PFSK-1 (cell line): ENCODE data around the gene NOP58. TPM values are rescaled to one million over a fixed set of nuclear protein-coding genes. Genes with fewer than 3 reads are reported as not detected.

Experiments
- FOXP2 ChIP-seq: optimal IDR thresholded peaks from 2 replicates; pipeline ENCODE3; 2011; ENCODE audit warnings: borderline replicate concordance, control low read depth, inconsistent platforms; ENCODE audit not compliant: insufficient read depth; ENCODE audit errors: extremely low read length, extremely low read depth
- POLR2AphosphoS5 ChIP-seq: IDR thresholded peaks from 2 replicates; pipeline ENCODE4 v1.6.1; 2012; ENCODE audit warnings: low read depth, mild to moderate bottlenecking, control low read depth, low read length, moderate library complexity
- SIN3A ChIP-seq: IDR thresholded peaks from 2 replicates; pipeline ENCODE4 v1.6.1; 2012; ENCODE audit warnings: mild to moderate bottlenecking, low read length, moderate library complexity, borderline replicate concordance; ENCODE audit not compliant: insufficient read depth
- TAF1 ChIP-seq: IDR thresholded peaks from 2 replicates; pipeline ENCODE4 v1.6.1; 2012; ENCODE audit warnings: low read length, control low read depth, borderline replicate concordance; ENCODE audit not compliant: insufficient read depth
- polyA plus RNA-seq: library from polyadenylated mRNA; unstranded; fragments of >200 nt; gene quantifications from one replicate; pipeline ENCODE4 v1.2.1, GENCODE V29; 2012; ENCODE audit warnings: low read depth, missing spikeins; ENCODE audit not compliant: insufficient read length
- TF ChIP-seq, protein P1 (sequence below), 2 experiments: IDR thresholded peaks; 2 replicates each; pipeline versions ENCODE4 v1.6.1 to v1.8.0; 2011 to 2012; ENCODE audit warnings: low read depth in 2 of 2, low read length in 2 of 2, control low read depth in 1 of 2, inconsistent platforms in 1 of 2, mild to moderate bottlenecking in 1 of 2, moderate library complexity in 1 of 2; ENCODE audit not compliant: insufficient read depth in 1 of 2

Gene NOP58, protein sequence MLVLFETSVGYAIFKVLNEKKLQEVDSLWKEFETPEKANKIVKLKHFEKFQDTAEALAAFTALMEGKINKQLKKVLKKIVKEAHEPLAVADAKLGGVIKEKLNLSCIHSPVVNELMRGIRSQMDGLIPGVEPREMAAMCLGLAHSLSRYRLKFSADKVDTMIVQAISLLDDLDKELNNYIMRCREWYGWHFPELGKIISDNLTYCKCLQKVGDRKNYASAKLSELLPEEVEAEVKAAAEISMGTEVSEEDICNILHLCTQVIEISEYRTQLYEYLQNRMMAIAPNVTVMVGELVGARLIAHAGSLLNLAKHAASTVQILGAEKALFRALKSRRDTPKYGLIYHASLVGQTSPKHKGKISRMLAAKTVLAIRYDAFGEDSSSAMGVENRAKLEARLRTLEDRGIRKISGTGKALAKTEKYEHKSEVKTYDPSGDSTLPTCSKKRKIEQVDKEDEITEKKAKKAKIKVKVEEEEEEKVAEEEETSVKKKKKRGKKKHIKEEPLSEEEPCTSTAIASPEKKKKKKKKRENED
- 64.6 TPM for polyA plus RNA-seq

DNA sequence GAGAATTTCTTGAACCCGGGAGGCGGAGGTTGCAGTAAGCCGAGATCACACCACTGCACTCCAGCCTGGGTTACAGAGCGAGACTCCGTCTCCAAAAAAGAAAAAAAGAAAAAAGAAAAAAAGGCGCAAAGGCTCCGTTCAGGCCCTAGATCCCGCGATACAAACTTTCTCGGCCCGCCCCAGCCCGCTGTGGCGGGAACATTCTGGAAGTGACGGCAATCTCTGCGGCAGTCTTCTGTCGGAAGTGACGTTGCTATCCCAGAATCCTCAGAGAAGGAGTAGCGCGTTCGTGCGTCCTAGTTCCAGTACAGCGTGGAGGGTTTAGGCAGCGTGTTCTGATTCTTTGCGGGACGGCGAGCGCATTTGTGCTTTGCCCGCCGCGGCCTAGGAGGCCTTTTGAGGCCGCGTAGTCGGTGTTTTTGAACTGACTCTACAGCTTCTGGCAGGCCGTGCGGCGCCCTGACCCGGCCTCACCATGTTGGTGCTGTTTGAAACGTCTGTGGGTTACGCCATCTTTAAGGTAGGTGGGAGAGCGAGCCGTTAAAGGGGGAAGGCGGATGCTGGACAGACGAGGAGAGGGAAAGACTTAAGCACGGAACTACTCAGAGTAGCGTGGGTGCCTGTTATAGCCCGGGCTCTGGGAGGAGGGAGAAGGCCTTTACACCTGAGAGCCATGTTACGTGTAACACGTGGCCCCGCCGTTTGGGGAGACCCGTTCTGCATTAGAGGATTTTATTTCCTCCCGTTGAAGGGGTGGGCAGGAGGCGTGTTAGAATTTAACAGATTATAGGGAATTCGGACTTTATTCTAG is at the start of gene NOP58:
Gene NOP58 (plus strand): TSS at position 297 of the 811 bp plus-strand sequence. CDS start 179 bp downstream, at position 476.
- TF ChIP-seq FOXP2, result no peak
- TF ChIP-seq, protein P1, sequence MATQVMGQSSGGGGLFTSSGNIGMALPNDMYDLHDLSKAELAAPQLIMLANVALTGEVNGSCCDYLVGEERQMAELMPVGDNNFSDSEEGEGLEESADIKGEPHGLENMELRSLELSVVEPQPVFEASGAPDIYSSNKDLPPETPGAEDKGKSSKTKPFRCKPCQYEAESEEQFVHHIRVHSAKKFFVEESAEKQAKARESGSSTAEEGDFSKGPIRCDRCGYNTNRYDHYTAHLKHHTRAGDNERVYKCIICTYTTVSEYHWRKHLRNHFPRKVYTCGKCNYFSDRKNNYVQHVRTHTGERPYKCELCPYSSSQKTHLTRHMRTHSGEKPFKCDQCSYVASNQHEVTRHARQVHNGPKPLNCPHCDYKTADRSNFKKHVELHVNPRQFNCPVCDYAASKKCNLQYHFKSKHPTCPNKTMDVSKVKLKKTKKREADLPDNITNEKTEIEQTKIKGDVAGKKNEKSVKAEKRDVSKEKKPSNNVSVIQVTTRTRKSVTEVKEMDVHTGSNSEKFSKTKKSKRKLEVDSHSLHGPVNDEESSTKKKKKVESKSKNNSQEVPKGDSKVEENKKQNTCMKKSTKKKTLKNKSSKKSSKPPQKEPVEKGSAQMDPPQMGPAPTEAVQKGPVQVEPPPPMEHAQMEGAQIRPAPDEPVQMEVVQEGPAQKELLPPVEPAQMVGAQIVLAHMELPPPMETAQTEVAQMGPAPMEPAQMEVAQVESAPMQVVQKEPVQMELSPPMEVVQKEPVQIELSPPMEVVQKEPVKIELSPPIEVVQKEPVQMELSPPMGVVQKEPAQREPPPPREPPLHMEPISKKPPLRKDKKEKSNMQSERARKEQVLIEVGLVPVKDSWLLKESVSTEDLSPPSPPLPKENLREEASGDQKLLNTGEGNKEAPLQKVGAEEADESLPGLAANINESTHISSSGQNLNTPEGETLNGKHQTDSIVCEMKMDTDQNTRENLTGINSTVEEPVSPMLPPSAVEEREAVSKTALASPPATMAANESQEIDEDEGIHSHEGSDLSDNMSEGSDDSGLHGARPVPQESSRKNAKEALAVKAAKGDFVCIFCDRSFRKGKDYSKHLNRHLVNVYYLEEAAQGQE (IDR thresholded peaks at IDR 0.05; ENCODE audit: insufficient read depth in 1 of 2, low read depth in 2 of 2, low read length in 2 of 2), result no peak
- TF ChIP-seq POLR2AphosphoS5, result peak; percentile 97
- peak; percentile 98 for TF ChIP-seq TAF1
- TF ChIP-seq SIN3A, result 0 out of 2 replicates have a peak, but pooled peaks have one; percentile 15

DNA sequence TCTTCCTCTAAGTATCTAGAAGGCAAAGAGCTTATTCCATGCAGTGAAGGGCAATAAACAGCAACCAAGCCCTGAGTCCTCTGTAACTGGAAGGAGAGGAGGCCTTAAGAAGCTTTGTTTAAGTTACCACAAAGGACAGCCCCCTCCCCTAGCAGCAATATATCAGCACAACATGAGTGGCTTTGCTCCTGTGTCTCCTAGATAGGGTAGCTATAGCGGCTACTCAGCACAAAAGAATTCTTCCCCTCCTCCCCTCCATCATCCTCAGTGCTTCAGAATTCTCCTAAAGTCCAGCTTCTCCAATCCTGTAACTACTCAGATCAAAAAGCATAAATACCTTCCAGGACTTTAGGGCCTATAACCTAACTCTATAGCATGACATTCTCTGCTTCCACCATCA is 43.7 kb upstream of the NOP58 start:
- TF ChIP-seq FOXP2, result no peak
- TF ChIP-seq POLR2AphosphoS5, result no peak
- no peak for TF ChIP-seq SIN3A
- no peak for TF ChIP-seq TAF1
- TF ChIP-seq, protein P1 (IDR thresholded peaks at IDR 0.05; ENCODE audit: insufficient read depth in 1 of 2, low read depth in 2 of 2, low read length in 2 of 2), result no peak

DNA sequence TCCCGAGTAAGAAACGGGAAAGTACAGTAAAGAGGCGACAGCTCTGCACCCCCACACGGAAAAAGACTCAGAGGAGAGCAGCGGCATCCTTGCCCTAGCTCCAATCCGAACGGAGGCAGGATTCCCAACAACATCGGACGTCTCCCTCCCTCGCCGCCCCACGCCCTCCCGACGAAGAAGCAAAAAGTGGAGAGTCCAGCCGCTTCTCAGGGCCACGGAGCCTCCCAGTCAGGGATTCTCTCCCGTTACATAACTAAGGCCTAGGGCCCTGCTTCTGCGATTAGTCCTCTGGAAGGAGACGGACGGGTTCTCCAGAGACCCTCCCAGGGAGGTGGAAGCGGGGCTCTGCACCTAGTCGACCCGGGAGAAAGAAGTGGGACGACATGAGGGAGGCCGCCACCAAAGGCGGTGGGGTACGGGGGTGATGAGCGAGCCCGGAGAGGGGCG is 27.8 kb upstream of the NOP58 start:
- TF ChIP-seq FOXP2 (no peak), SIN3A (no peak), TAF1 (peak; percentile 35; the same call in 1 of the 2 replicates)

DNA sequence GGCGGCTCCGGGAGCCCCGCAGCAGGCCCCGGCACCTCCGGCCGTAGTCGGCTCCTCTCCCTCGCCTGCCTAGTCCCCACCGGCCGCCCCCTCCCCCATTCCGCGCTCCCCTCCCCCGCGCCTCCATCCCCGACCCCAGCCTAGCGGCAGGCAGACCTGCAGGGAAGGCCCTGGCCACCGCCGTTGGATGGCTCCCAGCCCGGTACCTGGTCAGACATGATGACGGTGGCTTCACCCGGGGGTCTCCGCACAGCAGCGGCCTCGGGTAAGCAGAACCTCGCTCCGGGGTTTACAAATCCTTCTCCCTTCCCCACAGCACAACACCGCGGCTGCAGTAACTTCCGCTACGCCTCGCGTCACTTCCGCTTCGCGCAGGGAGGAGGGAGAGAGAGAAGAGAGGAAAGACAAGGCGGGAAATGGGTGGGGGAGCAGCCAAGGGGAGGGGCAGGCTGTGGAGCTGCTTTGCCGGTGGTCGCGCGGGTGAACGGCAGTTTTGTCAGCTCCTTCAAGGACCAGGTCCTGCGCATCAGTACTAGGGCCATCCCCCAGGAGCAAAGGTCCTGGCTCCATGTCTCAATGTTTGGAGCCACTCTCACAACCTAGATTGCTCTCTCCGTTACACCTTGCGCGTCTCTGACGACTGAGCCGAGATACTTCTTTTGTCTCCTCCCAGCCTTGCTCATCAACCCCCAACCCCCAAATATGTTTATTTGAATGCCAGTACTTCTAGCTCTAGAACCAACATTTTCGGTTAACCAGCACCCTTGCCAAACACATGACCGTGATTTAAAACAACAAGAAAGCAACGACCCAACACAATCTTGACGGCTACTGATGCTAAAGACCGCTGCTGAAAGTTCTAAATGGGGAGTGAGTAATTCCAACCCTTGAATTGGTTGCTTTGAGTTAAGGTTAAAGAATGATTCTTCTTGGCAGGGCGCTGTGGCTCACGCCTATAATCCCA is 27.0 kb upstream of the NOP58 start, which contains the start of gene SUMO1:
Gene SUMO1 (minus strand): TSS at position 364 of the 964 bp plus-strand sequence. CDS start 146 bp downstream, at position 218.
- TF ChIP-seq TAF1, result peak; percentile 66; the same call in 1 of the 2 replicates
- peak; percentile 56 for TF ChIP-seq FOXP2
- TF ChIP-seq, protein P1 (IDR thresholded peaks at IDR 0.05; ENCODE audit: insufficient read depth in 1 of 2, low read depth in 2 of 2, low read length in 2 of 2), result no peak
- TF ChIP-seq POLR2AphosphoS5, result peak; percentile 80
